Endothelial cell of coronary artery (primary cell): ENCODE data around the gene OR10X1. TPM values are rescaled to one million over a fixed set of nuclear protein-coding genes. Genes with fewer than 3 reads are reported as not detected.

ENCODE experiments used
- total RNA-seq: library from RNA; depleted of rRNA; stranded (reverse); fragments of >200 nt; gene quantifications from 2 replicates; pipeline ENCODE4 v1.2.3, GENCODE V29; 2014

OR10X1 gene
- total RNA-seq = not detected in 2 replicates

DNA sequence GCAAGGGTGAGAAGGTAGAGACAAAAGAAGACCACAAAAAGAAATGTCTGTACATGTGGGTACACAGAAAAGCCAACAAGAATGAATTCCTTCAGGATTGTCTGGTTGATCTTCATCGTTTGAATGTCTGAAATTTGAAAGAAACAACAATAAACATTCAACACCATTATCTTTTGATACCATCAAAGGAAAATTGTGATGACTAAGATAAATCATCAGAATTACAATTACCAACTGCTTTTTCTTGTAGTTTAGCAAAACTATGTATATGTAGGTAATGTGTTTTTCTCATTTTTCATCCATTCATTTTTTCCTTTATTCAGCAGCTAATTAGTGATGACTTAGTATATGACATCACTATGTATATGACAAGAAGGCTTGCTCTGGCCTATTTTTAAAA is at the start of gene OR10X1:
Gene OR10X1 (minus strand): TSS at position 167 of the 400 bp plus-strand sequence. CDS start 0 bp downstream, at position 167.

GRCh38 chr1:158604968-158605367 is 25.3 kb upstream of the OR10X1 start, which contains the start of gene OR10Z1:
TSS of gene OR10Z1 (plus strand) at chr1:158605268. CDS start at chr1:158606439, 1,171 bp downstream.

DNA sequence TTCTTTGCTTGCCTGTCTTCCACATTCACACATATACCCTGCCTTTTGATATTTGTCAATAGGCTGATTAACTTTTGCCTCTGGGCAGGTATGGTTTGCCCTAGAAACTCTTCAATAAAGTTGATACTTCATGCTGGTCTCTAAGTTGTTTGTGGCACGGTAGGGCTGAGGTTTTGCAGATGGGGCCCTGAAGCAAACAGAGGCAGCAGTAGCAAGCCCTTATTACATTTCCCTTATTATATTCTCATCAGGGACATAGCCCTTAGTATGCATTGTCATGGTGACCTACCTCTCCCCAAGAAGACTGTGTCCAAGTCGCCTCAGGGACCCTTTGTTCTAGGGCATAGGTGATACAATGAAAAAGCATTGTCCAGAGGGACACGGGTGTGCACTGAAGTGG is 9.2 kb downstream of the OR10X1 start, which contains the start of gene OR6P1:
Gene OR6P1 (minus strand): TSS at position 101 of the 400 bp plus-strand sequence. CDS start 6,976 bp downstream, outside the sequence.

GRCh38 chr1:158554352-158554751 is 25.3 kb downstream of the OR10X1 start, which contains the start of gene OR6Y1:
TSS of gene OR6Y1 (minus strand) at chr1:158554405. CDS start at chr1:158548105, 6,300 bp downstream.

Other genes with a start within 250 kb of the OR10X1 start
- not detected in 2 replicates for gene CD1B, start 248.4 kb downstream of the OR10X1 start, total RNA-seq
- gene CD1E, start 226.0 kb downstream of the OR10X1 start, total RNA-seq = not detected in 2 replicates
- gene OR10T2, start 180.4 kb downstream of the OR10X1 start, total RNA-seq = not detected in 2 replicates
- not detected in 2 replicates for gene OR10K2, start 153.7 kb downstream of the OR10X1 start, total RNA-seq
- gene OR10K1, start 118.1 kb downstream of the OR10X1 start, total RNA-seq = not detected in 2 replicates
- not detected in 2 replicates for gene OR10R2, start 107.7 kb downstream of the OR10X1 start, total RNA-seq
- not detected in 2 replicates for gene OR6Y1, start 25.5 kb downstream of the OR10X1 start, total RNA-seq
- not detected in 2 replicates for gene OR6P1, start 9.3 kb downstream of the OR10X1 start, total RNA-seq
- not detected in 2 replicates for gene OR10Z1, start 25.4 kb upstream of the OR10X1 start, total RNA-seq
- gene SPTA1, start 106.8 kb upstream of the OR10X1 start, total RNA-seq = under 0.01 and 0.90 TPM in 2 replicates
- not detected in 2 replicates for gene OR6K2, start 120.8 kb upstream of the OR10X1 start, total RNA-seq
- gene OR6K3, start 140.8 kb upstream of the OR10X1 start, total RNA-seq = not detected in 2 replicates
- gene OR6K6, start 174.8 kb upstream of the OR10X1 start, total RNA-seq = not detected in 2 replicates
- gene OR6N1, start 192.3 kb upstream of the OR10X1 start, total RNA-seq = not detected in 2 replicates
- not detected in 2 replicates for gene OR6N2, start 201.3 kb upstream of the OR10X1 start, total RNA-seq